Osteocyte (in vitro differentiated cells): ENCODE results near the gene HUS1. TPM values are rescaled to one million over a fixed set of nuclear protein-coding genes. Genes with fewer than 3 reads are reported as not detected.

Experiments used
- DNase-seq: peaks from one replicate; pipeline ENCODE4 v3.0.0; 2021; ENCODE audit warnings: mixed read lengths; ENCODE audit not compliant: unreplicated experiment; ENCODE audit errors: extremely low spot score
- H3K27ac Mint-ChIP-seq: one replicate; pipeline ENCODE4 v1.8.0; 2021; ENCODE audit warnings: mild to moderate bottlenecking, mixed read lengths; ENCODE audit not compliant: unreplicated experiment
- H3K27me3 Mint-ChIP-seq: one replicate; pipeline ENCODE4 v1.8.0; 2021; ENCODE audit warnings: mixed read lengths; ENCODE audit not compliant: unreplicated experiment
- H3K36me3 Mint-ChIP-seq: one replicate; pipeline ENCODE4 v1.8.0; 2021; ENCODE audit warnings: mixed read lengths; ENCODE audit not compliant: unreplicated experiment
- H3K4me1 Mint-ChIP-seq: one replicate; pipeline ENCODE4 v1.8.0; 2021; ENCODE audit warnings: mixed read lengths; ENCODE audit not compliant: unreplicated experiment
- H3K4me3 Mint-ChIP-seq: one replicate; pipeline ENCODE4 v1.8.0; 2021; ENCODE audit warnings: mild to moderate bottlenecking, moderate library complexity, mixed read lengths; ENCODE audit not compliant: unreplicated experiment
- H3K9me3 Mint-ChIP-seq: one replicate; pipeline ENCODE4 v1.8.0; 2021; ENCODE audit warnings: mixed read lengths; ENCODE audit not compliant: unreplicated experiment
- total RNA-seq: library from RNA; stranded (reverse); gene quantifications from 2 replicates; pipeline ENCODE4 v1.2.1, GENCODE V29; 2021
- TF ChIP-seq, protein P1 (sequence below): fragments of 200-600 bp; sonication (generic); IDR thresholded peaks from 2 replicates; pipeline ENCODE4 v1.5.0; 2021; ENCODE audit warnings: antibody characterized with exemption, mild to moderate bottlenecking, moderate library complexity

HUS1 gene
- total RNA-seq, 1 donor from 2014 or later: 28.8 TPM

DNA sequence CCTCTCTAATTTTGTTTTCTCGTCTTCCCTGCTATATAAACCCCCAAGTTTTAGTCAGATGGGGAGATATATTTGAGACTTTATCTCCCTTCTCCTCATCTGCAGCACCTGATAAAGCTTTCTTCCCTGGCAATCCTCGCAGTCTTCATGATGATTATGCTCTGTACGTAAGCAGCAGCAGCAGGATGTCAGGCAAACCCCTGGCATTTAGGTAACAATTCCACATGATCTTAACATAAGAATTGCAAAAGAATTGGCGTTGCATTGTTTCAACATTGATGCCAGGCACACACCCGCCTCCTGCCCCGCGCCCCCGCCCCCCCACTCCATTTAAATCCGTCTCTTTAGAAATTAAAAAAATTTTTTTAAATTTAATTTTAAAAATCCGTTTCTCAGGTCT lies 37.3 kb downstream of the HUS1 start:
- TF ChIP-seq, protein P1, sequence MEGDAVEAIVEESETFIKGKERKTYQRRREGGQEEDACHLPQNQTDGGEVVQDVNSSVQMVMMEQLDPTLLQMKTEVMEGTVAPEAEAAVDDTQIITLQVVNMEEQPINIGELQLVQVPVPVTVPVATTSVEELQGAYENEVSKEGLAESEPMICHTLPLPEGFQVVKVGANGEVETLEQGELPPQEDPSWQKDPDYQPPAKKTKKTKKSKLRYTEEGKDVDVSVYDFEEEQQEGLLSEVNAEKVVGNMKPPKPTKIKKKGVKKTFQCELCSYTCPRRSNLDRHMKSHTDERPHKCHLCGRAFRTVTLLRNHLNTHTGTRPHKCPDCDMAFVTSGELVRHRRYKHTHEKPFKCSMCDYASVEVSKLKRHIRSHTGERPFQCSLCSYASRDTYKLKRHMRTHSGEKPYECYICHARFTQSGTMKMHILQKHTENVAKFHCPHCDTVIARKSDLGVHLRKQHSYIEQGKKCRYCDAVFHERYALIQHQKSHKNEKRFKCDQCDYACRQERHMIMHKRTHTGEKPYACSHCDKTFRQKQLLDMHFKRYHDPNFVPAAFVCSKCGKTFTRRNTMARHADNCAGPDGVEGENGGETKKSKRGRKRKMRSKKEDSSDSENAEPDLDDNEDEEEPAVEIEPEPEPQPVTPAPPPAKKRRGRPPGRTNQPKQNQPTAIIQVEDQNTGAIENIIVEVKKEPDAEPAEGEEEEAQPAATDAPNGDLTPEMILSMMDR: no peak
- DNase-seq: no peak
- Mint-ChIP-seq H3K9me3 (no peaks in the 10 kb centered on the region), H3K27ac (peak overlapping the region; percentile 60), H3K36me3 (no peaks in the 10 kb centered on the region), H3K4me1 (peaks cover 42% of the 10 kb centered on the region), H3K27me3 (no peaks in the 10 kb centered on the region), H3K4me3 (no peak overlapping the region)

DNA sequence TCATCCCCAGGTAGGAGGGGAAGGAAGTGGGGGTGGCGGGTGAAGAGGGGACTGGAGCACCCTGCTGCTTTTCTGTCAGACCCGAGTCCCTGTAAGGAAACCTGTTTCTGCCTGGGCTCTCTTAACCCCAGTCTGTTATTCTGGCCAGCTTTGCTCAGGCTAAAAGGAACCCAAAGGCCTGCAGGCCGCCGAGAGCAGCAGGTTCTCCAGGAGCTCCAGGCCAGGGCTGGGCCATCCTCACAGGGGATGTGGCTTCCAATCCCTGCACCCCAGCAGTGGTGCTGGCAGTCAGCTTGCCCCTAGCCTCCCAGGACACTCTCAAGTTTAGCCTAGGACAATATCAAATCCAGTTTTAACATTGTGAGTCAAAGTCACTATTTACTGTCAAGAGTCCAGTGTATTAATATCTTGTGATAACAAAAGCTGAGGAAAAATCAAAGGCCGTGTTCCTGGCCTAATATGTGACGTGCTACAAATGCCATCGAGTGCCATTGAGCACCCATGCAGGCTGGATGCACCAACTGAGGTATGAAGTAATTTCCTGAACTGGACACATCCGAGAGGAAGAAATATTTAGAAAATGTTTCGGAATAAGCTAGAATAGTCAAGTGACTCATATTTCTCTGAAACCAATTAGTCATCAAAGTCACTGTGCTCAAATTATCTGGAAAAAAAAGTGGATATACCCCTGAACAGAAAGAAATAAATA lies 38.1 kb downstream of the HUS1 start:
- H3K4me3 Mint-ChIP-seq: peak overlapping the region; percentile 7
- no peaks in the 10 kb centered on the region for H3K9me3 Mint-ChIP-seq
- no peaks in the 10 kb centered on the region for H3K36me3 Mint-ChIP-seq
- peaks cover 48% of the 10 kb centered on the region for H3K4me1 Mint-ChIP-seq
- TF ChIP-seq, protein P1: no peak
- peak; percentile 75 for DNase-seq
- H3K27ac Mint-ChIP-seq: peak overlapping the region; percentile 66
- no peaks in the 10 kb centered on the region for H3K27me3 Mint-ChIP-seq

DNA sequence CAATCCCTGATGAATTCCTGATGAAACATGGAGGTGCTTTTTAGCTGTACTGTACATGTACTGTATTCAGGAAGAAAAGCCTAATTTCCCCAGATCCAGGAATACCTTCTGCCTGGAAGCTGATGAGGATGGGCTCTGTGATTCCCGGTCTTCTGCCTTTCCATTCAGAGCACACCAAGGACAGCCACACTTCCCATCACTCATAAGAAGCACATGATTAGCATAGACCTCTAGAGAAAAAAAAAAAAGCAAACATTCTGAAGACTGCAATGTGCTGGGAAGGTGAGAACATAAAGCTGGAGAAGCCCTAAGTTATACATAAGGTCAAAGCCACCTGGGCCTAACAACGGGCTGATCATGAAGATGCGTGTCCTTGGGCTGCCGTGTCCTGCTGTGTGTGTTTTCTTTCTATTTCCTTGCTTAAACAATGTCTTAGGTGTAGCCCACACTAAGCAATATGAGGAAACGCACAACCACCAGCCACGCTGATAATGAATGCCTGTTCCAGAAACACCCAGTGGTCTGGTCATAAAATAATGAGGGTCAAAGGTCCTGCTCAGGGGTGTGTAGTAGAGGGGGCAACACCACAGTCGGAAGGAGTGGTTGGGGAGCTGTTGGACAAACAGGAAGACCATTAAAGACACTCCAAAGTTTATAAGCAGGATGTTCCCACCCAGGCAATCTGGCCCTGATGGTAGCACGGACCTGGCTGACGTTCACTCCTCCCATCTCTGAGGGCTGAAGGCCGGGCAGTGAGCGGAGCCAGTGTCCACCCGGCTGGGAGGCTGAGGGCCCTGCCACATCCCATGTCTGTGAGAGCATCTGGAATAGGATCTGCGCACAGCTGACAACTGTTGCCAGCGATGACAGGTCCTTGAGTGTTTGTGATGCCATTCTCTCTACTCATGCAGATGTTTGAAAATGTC lies 39.1 kb downstream of the HUS1 start:
- no peaks in the 10 kb centered on the region for H3K9me3 Mint-ChIP-seq
- peak; percentile 73 for DNase-seq
- no peaks in the 10 kb centered on the region for H3K27me3 Mint-ChIP-seq
- peak overlapping the region; percentile 66 for H3K27ac Mint-ChIP-seq
- H3K36me3 Mint-ChIP-seq: no peaks in the 10 kb centered on the region
- TF ChIP-seq, protein P1: no peak
- no peak overlapping the region for H3K4me3 Mint-ChIP-seq
- H3K4me1 Mint-ChIP-seq: peaks cover 50% of the 10 kb centered on the region

DNA sequence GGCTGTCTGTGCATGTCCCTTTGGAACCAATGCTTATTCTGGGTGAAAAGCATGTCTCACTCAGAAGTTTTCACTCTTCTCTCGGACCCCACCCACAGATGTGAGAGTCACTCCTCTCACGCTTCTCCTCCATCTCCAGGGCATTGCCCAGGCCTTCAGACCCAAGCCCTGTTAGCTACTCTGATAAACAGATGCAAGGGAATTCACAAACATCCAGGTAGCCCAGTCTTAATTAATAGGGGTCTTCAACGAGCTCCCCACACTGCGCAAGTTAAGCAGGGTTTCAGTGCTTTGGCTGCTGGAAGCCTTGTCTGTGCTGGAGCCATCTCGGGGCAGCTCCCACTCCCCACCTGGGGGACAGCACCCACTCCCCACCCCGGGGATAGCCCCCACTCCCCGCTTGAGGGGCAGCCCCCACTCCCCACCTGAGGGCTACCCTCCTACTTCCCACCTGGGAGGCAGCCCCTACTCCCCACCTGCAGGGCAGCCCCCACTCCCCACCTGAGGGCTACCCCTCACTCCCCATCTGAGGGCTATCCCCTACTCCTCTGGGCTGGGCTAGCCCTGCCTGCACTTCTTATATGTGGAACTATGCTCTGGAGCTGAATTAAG lies 39.9 kb downstream of the HUS1 start:
- Mint-ChIP-seq H3K9me3 (no peaks in the 10 kb centered on the region), H3K36me3 (no peaks in the 10 kb centered on the region), H3K27me3 (no peaks in the 10 kb centered on the region), H3K4me1 (peaks cover 49% of the 10 kb centered on the region), H3K4me3 (no peak overlapping the region), H3K27ac (no peak overlapping the region)
- TF ChIP-seq, protein P1: no peak
- peak; percentile 82 for DNase-seq
